GM18507 (cell line): ENCODE measurements around the gene HIGD1C.
"Not testable (repeated sequence)": the region's sequence is repeated elsewhere in the genome, so short reads cannot be mapped to it uniquely, and the experiment has no call there.

Source experiments
- DNase-seq: peaks from one replicate; pipeline ENCODE4 v3.0.0; 2011; ENCODE audit warnings: low read depth; ENCODE audit not compliant: insufficient read length; ENCODE audit errors: extremely low spot score
- FAIRE-seq: peaks from 2 replicates; lab custom pipeline; 2011; peaks lifted over from hg19 to GRCh38; lab: Jason Lieb, UNC

The HIGD1C gene

GRCh38 chr12:51011955-51012354 lies 59.6 kb downstream of the HIGD1C start:
- FAIRE-seq: no peak

GRCh38 chr12:51012570-51013236 lies 60.4 kb downstream of the HIGD1C start:
- FAIRE-seq (no peak), DNase-seq (no peak)

More at GRCh38 chr12:51011955-51012354, 59.6 kb downstream of the HIGD1C start:
- no peak for DNase-seq

GRCh38 chr12:51013441-51013840 lies 61.1 kb downstream of the HIGD1C start:
- FAIRE-seq (no peak), DNase-seq (no peak)

DNA sequence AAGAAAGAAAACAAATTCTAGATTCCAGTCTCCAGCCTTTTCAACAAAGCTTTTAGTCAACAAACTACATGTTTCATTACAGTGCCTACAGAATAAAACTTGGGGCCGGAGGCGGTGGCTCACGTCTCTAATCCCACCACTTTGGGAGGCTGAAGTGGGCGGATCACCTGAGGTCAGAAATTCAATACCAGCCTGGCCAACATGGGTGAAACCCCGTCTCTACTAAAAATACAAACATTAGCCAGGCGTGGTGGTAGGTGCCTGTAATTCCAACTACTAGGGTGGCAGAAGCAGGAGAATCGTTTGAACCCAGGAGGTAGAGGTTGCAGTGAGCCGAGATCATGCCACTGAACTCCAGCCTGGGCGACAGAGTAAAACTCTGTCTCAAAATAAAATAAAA lies 62.1 kb downstream of the HIGD1C start:
- DNase-seq, FAIRE-seq: not testable (repeated sequence)

DNA sequence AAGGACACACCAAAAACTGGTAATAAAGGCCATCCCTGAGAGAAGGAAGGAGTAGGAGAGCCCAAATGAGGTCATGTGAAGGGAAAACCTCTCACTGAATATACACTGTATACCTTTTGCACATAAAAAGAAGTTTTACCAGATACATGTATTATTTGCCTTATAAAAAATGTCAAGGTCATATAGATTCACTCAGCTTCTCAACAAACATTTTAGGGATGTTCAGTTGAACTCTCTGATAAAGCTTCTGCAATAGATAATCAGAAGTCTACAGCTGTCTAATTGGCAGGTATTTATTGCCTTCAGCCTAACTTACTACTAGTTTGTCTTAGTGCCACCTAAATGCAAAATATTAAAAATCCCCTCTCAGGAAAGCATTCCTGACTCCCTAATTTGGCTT lies 65.1 kb downstream of the HIGD1C start:
- DNase-seq (no peak), FAIRE-seq (no peak)

GRCh38 chr12:51018956-51019355 lies 66.6 kb downstream of the HIGD1C start:
- no peak for DNase-seq
- FAIRE-seq: no peak

DNA sequence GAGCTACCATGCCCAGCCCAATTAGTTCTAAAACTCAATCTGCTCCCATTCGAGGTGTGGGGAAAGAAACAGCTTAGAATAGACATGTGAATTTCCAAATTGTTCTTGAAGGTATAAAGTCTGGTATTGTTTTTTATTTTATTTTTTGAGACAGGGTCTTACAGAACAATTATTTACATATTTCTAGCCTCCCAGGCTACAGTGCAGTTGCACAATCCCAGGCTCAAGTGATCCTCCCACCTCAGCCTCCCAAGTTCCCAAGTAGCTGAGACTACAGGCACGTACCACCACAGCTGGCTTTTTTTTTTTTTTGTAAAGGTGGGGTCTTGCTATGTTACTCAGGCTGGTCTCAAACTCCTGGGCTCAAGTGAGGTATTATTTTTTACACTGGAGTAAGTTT lies 67.6 kb downstream of the HIGD1C start:
- FAIRE-seq (no peak), DNase-seq (no peak)
